Inflammatory macrophage treated with lipopolysaccharide for 4 hours (primary cell): Measurements from ENCODE around the gene RBM47.

ENCODE experiments used
- DNase-seq: peaks from one replicate; pipeline ENCODE4 v3.0.0-alpha.2; 2020

The RBM47 gene

GRCh38 chr4:40622913-40623312, 6.8 kb downstream of the RBM47 start:
- no peak for DNase-seq

GRCh38 chr4:40621592-40622512, 7.8 kb downstream of the RBM47 start:
- DNase-seq = peak; percentile 99

- no peak for DNase-seq
Observed at GRCh38 chr4:40621229-40621591, 8.5 kb downstream of the RBM47 start.

GRCh38 chr4:40619600-40619999, 10.1 kb downstream of the RBM47 start:
- DNase-seq = no peak

GRCh38 chr4:40617872-40618271, 11.8 kb downstream of the RBM47 start:
- DNase-seq = peak; percentile 36

GRCh38 chr4:40614031-40614430, 15.6 kb downstream of the RBM47 start:
- peak; percentile 35 for DNase-seq

GRCh38 chr4:40613456-40613855, 16.2 kb downstream of the RBM47 start:
- no peak for DNase-seq

- no peak for DNase-seq
Observed at GRCh38 chr4:40612831-40613230, 16.8 kb downstream of the RBM47 start.

- peak; percentile 50 for DNase-seq
Observed at GRCh38 chr4:40612283-40612682, 17.4 kb downstream of the RBM47 start.

- DNase-seq = peak; percentile 44
Observed at GRCh38 chr4:40608628-40609027, 21.0 kb downstream of the RBM47 start.

GRCh38 chr4:40607221-40607620, 22.4 kb downstream of the RBM47 start:
- DNase-seq = peak; percentile 61

- no peak for DNase-seq
Observed at GRCh38 chr4:40606239-40606767, 23.4 kb downstream of the RBM47 start.

GRCh38 chr4:40603281-40603680, 26.4 kb downstream of the RBM47 start:
- DNase-seq = no peak

- peak; percentile 74 for DNase-seq
Observed at GRCh38 chr4:40601641-40602040, 28.0 kb downstream of the RBM47 start.

GRCh38 chr4:40600850-40601249, 28.8 kb downstream of the RBM47 start:
- DNase-seq = peak; percentile 93

- no peak for DNase-seq
Observed at GRCh38 chr4:40599431-40599830, 30.2 kb downstream of the RBM47 start.

GRCh38 chr4:40596522-40596921, 33.1 kb downstream of the RBM47 start:
- no peak for DNase-seq

- no peak for DNase-seq
Observed at GRCh38 chr4:40595981-40596380, 33.7 kb downstream of the RBM47 start.

GRCh38 chr4:40594261-40595178, 35.1 kb downstream of the RBM47 start:
- no peak for DNase-seq

GRCh38 chr4:40592034-40592433, 37.6 kb downstream of the RBM47 start:
- DNase-seq = no peak

GRCh38 chr4:40587826-40588225, 41.8 kb downstream of the RBM47 start:
- DNase-seq = peak; percentile 88

- no peak for DNase-seq
Observed at GRCh38 chr4:40587351-40587750, 42.3 kb downstream of the RBM47 start.

- DNase-seq = peak; percentile 87
Observed at GRCh38 chr4:40586729-40587128, 42.9 kb downstream of the RBM47 start.
